NAMALWA (cell line): ENCODE data around the gene GPSM3.
"Not testable (repeated sequence)": the region's sequence is repeated elsewhere in the genome, so short reads cannot be mapped to it uniquely, and the experiment has no call there.

Experiments used
- DNase-seq: peaks from one replicate; pipeline ENCODE4 v3.0.0-alpha.2; 2015; ENCODE audit warnings: low spot score

GPSM3 gene

GRCh38 chr6:32149932-32150870 is 42.2 kb downstream of the GPSM3 start:
- DNase-seq, result no peak

- no peak for DNase-seq
These were observed 43.2 kb downstream of the GPSM3 start for GRCh38 chr6:32149092-32149755.

- DNase-seq, result peak; percentile 62
These were observed 44.0 kb downstream of the GPSM3 start for GRCh38 chr6:32148289-32149091.

GRCh38 chr6:32147401-32148132 is 44.9 kb downstream of the GPSM3 start:
- no peak for DNase-seq

GRCh38 chr6:32146687-32147086 is 45.8 kb downstream of the GPSM3 start:
- DNase-seq, result no peak

GRCh38 chr6:32146287-32146686 is 46.2 kb downstream of the GPSM3 start:
- no peak for DNase-seq

- not testable (repeated sequence) for DNase-seq
These were observed 48.2 kb downstream of the GPSM3 start for GRCh38 chr6:32144238-32144637.
